Measurements from ENCODE around the gene CTNNA1.

GRCh38 chr5:138956801-138957200 is 203.6 kb downstream of the CTNNA1 start:
- no peak for TF ChIP-seq CTCF (conservative IDR thresholded peaks at IDR 0.05; ENCODE audit: low read length)
- no peak for TF ChIP-seq EZH2phosphoT487 (IDR thresholded peaks at IDR 0.05; ENCODE audit: borderline replicate concordance)
